ENCODE measurements around the gene SNAI3.

Gene SNAI3

DNA sequence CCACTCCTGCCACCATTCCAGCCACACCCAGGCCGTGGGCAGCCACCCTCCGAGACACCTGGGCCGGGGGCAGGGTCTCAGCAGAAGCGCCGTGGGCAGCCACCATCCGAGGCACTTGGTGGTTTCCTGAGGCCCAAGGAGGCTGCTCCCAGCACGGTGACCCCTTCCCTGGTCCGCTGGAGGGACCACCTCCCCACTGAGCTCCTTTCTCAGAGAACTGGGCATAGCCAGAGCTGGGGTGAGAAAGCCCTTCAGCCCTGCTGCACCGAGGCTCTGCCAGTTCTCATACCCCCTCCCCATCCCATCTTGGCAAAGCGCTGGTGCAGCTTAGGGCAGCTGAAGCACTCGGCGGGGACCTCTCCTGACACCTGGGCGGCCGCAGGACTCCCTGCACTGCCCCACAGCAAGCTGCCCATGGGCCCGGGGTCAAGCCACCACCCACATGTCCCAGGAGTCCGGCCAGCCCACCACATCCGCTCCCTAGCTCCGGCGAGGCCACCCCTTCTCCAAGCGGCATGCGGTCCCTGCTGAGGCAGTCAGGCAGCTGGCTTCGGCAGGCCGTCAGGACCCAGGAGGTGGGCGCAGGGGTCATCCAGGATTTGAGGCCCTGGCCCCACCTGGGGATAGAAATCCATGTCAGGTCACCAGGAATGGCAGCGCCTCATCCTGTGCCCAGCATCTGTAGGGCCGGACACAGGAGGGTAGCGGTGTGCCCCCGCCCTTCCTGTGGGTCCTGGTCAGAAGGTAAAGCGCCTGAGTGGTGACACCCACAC is 34.1 kb downstream of the SNAI3 start:
- peak overlapping the region; percentile 34; the same call in 1 of the 2 replicates for H3K4me3 ChIP-seq (ENCODE audit: low read length)
- TF ChIP-seq ZNF274 (IDR thresholded peaks at IDR 0.05; ENCODE audit: low read depth, low read length), result no peak

DNA sequence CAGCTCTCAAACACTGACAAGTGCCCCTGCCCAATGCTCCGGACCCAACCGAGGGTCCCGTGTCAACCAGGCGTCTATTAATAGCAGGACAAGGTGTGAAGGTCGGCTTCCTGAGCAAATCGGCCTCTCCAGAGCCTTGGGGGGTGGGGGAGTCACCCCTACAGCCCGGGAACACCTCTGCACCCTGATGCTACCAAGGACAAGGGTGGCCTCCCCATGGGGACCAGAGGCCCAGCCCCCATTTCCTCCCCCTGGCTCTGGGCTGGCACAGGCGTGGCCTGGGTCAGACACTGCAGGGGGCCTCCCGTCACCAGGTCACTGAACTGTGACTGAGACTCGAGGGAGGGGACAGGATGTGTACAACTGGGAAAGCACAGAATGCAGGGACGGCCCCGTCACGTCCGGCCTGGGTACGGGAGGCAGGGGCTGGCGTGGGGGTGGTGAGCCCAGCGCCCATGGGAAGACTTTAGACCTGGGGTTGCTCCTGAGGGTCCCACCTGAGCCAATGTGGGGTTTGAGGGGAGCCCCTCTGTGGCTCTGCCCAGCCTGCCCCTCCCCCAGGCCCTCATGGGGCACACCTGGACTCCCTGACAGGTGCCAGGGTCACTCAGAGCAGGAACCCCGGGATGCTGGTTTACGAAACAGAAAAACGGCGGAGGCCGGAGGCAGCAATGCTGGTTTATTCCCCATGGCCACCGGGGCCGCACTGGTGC is 34.9 kb downstream of the SNAI3 start:
- TF ChIP-seq ZNF274 (IDR thresholded peaks at IDR 0.05; ENCODE audit: low read depth, low read length), result no peak
- peak overlapping the region; percentile 58; the same call in 1 of the 2 replicates for H3K4me3 ChIP-seq (ENCODE audit: low read length)

DNA sequence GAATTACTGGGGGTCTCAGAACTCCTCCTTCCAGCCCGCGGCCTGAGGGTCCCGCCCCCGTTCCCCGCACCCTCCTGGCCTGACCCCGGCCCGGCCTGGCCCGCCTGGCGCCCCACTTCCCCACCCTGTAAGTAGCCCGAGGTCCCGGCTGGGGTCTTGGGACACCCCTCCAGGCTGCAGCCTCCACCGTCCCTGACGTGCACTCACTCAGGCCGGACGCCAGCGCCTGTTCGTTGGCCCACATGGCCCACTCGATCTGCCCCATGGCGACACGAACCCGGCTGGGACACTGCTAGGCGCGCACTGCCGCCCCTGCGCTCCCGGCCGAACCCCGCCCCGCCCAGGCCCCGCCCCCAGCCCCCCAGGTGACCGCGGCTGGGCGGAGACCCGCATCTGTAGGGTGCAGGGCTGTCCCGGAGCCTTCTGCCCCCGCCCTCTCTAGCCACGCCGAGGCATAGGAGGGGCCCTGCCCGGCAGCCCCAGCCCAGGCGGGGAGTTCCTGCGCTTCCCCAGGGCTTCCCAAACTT is 35.5 kb downstream of the SNAI3 start, which contains the start of gene CYBA:
Gene CYBA, minus strand, starts transcription at position 305 of the 527 bp plus-strand sequence. Its CDS starts 40 bp downstream, at position 265.
- peak within 1 kb of the TSS; percentile 78 for H3K4me3 ChIP-seq (ENCODE audit: low read length)
- TF ChIP-seq ZNF274 (IDR thresholded peaks at IDR 0.05; ENCODE audit: low read depth, low read length), result no peak

DNA sequence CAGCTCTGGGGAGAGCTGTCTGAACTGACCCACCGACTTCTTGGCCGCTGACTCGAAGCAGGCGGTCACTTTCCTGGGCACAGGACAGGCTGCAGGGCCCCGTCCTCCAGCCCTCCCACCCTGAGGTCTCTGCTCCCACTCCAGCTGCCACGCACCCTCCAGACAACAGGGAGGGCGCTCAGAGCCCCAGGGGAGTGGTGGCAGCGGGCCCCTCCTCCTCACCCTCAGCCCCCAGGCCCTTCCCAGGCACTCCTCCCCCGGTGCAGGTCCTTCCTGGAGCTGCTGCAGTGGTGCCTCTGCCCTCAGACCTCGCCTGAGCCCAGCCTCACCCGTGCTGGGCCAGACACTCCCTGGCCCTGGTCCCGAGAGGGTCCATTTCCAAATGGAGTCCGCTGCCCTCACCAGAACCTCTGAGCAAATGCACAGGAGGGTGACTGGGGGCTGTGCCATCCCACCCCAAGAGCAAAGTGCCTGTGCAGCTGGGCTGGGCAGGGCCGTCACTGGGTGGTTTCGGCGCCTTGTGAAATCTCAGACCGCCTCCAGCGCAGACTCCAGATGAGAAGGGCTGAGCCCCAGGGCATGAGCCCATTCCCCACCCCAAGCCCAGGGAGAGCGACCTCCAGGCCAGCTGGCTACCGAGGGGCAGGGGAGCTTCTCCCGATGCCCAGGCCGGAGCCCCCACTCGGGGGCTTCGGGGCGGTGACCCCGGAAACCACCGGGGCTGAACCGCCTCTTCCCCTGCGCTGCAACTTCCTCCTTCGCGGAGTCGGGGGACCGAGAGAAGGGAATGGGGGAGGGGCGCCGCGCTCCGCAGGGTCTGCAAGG is 36.2 kb downstream of the SNAI3 start:
- H3K4me3 ChIP-seq (ENCODE audit: low read length), result peak overlapping the region; percentile 78

DNA sequence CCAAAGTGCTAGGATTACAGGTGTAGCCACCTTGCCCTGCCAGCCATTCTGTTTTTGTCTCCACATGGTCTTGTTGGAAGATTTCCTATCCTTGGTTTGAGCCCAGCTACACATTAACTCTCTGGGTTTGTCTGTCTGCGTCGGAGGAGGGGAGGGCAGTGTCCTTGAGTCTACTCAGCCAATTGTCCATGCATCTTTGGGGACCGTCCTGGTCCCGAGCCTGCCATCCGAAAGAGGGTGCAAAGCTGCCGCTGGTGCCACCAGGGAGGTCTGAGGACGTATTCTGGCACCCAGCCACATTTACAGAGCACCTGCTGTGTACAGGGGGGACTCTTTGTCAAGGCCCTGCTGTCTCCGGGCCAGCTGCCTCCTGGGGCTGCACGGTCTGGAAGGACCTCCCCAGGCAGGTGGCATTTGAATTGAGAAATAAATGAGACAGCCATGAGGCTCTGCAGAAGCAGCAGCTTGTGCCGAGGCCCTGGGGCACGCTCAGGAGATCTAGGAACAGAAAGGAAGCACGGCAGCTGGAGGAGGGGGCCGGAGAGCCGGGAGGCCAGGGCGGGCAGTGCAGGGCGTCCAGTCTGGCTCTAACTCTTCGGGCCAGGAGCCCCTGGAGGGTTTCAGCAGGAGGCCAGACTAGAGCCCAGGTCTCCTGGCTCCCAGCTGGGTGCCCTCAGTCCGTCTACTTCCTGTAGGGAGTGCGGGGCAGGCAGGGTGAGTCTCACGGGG is 36.9 kb downstream of the SNAI3 start:
- TF ChIP-seq ZNF274 (IDR thresholded peaks at IDR 0.05; ENCODE audit: low read depth, low read length), result no peak
- peak overlapping the region; percentile 78 for H3K4me3 ChIP-seq (ENCODE audit: low read length)

More for the DNA sequence above, 36.2 kb downstream of the SNAI3 start:
- TF ChIP-seq ZNF274 (IDR thresholded peaks at IDR 0.05; ENCODE audit: low read depth, low read length), result no peak

DNA sequence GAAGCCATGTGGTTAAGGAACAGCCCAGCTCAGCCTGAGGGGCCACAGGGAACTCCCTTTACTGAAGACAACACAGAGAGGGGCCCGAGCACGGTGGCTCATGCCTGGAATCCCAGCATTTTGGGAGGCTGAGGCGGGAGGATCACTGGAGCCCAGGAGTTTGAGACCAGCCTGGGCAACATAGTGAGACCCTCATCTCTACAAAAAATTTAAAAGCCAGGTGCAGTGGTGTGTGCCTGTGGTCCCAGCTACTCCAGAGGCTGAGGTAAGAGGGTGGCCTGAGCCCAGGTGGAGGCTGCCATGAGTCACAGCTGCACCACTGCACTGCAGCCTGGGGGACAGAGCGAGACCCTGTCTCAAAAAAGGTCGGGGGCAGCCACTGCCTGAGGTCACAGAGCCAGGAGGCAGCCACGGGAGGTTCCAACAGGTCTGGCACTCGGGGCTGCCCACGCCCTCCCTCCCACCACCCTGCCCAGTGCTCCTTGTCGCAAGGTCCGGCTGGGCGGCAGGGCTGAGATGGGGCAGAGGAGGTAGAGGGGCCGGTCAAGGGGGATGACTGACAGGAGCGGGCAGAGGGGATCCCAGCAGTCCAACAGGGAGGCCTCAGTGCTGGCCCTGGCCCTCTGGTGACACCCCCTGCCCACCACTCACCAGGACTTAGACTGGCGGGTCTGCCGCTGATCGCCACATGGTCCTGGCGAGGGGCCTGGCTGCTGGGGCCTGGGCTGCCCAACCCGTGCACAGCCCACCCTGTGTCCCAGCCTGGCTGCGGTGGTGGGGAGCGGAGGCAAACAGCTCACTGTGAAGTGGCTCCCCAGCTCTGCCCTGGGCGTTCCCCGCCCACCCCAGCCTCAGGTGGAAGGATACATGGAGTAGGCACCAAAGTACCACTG is 38.9 kb downstream of the SNAI3 start:
- TF ChIP-seq ZNF274 (IDR thresholded peaks at IDR 0.05; ENCODE audit: low read depth, low read length), result no peak
- no peak overlapping the region for H3K4me3 ChIP-seq (ENCODE audit: low read length)

DNA sequence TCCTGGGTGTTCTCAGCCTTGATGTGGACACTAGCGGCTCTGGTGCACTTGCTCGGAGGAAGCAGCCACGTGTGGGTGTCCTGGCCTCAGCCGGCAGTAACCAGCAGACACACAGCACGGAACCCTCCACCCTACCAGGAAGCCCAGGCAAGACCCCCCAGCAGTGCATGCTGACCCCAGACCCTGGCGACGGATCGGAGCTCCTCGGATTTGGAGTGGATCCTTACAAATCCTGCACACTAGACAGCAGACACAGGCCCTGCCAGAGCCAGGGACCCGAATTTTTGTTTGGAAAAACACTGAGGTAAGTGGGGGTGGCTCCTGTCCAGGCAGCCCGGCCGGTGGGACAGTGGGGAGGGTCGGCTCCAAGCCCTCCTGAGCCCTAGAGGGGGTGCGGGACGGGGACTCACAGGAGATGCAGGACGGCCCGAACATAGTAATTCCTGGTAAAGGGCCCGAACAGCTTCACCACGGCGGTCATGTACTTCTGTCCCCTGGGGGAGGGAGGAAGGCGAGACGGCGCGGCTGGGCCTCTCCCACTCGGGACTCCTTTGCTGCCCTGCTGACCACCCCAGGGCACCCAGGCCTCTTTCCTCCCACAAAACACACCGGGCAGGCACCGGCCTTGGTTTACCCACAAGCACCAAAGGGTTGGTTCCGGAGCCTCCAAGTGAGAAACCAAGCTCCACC is 39.8 kb downstream of the SNAI3 start:
- no peak for TF ChIP-seq ZNF274 (IDR thresholded peaks at IDR 0.05; ENCODE audit: low read depth, low read length)
- H3K4me3 ChIP-seq (ENCODE audit: low read length), result no peak overlapping the region

DNA sequence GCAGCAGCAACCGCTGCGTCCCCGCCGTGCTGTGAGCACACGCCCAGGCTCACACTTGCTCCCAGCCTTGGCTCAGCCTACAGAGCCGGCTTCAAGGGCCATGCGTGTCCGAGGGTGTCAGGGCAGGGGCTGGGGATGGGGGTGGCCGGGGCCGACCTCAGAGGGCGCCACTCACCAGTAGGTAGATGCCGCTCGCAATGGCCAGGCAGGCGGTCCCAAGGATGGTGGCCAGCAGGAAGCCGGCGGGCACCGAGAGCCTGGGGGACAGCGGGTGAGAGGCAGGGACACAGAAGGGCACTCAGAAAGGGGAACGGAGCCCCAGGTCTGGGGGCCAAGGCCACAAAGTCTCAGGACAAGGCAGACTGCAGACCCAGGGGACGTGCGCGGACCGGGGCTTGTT is 40.4 kb downstream of the SNAI3 start:
- no peak for TF ChIP-seq ZNF274 (IDR thresholded peaks at IDR 0.05; ENCODE audit: low read depth, low read length)
- no peak overlapping the region for H3K4me3 ChIP-seq (ENCODE audit: low read length)

DNA sequence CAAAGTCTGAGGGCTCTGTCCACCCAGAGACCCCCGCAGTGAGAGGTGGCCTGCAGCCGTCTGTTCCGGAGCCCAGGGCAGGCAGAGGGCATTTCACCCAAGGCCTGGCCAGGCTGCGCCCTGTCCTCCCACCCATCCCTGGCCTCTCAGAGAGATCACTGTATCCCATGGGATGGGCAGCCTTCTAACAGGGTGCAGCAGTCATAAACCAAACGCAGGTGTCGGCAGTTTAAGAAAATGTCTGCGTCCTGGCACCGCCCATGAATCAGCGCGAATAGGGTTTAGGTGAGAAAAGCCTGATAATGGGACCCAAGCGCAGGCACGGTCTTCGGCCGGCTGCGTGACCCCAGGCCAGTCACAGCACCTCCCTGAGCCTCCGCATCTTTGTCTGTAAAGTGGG is 40.9 kb downstream of the SNAI3 start:
- no peak overlapping the region for H3K4me3 ChIP-seq (ENCODE audit: low read length)
- TF ChIP-seq ZNF274 (IDR thresholded peaks at IDR 0.05; ENCODE audit: low read depth, low read length), result no peak

DNA sequence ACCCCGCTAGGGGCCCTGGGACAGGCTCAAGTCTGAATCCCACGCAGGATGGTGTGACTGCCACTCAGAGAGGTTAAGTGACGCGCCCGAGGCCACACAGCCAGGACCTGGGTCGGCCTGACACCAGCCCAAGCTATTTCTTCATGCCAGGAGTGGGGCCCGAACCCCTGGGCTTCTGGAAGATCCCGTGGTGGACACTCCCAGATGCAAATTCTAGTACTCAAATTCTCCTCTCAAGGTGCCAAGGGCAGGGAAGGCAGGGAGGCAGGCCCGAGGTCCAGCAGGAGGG is 42.7 kb downstream of the SNAI3 start:
- no peak for TF ChIP-seq ZNF274 (IDR thresholded peaks at IDR 0.05; ENCODE audit: low read depth, low read length)
- no peak overlapping the region for H3K4me3 ChIP-seq (ENCODE audit: low read length)

DNA sequence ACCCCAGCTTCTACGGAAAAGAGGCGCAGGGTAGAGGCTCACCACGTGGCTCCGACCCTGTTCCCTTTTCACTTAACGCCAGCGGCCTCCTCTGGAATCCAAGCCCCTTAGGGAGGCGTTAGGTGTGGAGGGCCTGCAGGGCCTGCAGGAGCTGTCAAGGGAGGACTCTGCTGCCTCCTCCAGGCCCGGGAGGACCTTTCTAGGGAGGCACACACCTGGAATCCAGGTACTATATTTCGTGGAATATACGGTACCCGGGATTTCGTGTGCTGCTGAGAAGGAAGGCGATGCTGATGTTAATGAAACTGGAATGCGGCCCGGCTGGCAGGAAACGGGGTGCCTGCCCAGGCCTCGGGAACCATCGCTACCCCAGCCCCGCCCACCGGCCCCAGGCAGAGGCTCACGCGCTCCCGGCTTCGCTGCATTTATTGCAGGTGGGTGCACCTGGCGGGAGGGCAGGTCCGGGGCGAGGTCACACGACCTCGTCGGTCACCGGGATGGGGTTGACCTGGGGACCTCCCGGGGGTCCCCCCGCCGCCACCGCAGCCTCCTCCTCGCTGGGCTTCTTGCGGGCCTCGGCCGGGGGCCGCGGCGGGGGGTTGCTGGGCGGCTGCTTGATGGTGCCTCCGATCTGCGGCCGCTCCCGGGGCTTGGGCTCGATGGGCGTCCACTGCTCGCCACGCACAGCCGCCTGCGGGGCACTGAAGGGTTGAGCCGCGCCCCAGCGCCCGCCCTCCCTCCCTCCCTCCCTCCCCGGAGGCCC is 43.2 kb downstream of the SNAI3 start:
- no peak for TF ChIP-seq ZNF274 (IDR thresholded peaks at IDR 0.05; ENCODE audit: low read depth, low read length)

More for the DNA sequence above, 43.2 kb downstream of the SNAI3 start:
- no peak overlapping the region for H3K4me3 ChIP-seq (ENCODE audit: low read length)

Data from GM08714 (cell line).